ELF-1 (cell line): ENCODE results near the gene COL9A2.

Source experiments
- DNase-seq: peaks from one replicate; pipeline ENCODE4 v3.0.0-alpha.2; 2016; ENCODE audit warnings: low read depth, low spot score

COL9A2 gene

GRCh38 chr1:40303051-40303771, 13.9 kb downstream of the COL9A2 start:
- no peak for DNase-seq

GRCh38 chr1:40302475-40302874, 14.6 kb downstream of the COL9A2 start:
- no peak for DNase-seq

DNA sequence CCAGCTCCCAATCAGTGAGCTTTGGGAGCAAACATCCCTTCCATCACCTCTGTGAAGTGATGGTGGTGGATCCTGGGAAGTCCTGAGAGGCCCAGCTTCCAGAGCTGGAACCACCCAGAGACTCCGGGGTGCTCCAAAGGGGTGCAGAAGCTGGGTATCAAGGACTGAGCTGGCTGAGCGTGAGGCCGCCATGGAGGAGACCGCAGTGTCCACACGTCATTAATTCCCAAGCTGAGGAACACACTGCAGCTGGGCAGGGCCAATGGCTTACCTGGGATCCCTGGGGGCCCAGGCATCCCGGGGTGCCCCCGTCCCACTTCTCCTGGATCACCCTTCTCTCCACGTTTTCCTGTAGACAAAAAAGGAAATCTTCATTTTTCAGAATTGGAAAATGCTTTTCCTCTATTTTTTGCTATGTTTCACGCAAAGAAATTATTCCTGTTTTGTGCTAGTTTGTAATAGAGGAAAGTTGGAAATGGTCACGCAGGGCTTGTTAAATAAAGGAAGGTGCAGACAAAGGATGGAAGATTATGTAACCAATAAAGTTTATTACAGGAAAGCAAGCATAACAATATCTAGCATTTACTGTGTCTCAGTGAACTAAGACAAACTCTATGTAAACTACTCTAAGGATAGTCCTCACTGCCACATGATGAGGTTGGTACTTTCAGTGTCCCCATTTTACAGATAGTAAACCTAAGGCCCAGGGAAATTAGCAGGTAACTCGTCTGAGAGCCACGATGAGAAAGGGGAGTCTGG, 15.4 kb downstream of the COL9A2 start:
- no peak for DNase-seq

DNA sequence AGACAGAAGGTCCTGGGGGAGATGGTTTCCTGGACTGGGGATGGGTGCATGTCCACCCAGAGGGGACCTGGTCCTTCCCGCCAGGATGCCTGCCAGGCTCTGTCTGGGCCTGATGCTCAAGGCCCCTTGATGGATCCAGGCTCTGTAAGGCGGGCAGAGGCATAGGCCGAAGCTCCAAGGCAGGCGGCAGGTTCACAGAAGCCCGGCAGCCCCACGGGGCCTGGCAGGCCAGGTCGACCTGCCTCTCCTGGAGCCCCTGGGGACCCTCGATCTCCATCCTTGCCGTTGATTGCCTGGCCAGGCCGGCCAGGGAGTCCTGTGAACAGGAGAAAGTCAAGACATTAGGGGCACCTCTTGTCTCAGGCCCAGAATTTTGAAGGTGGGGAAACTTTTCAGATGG, 16.0 kb downstream of the COL9A2 start:
- DNase-seq = no peak

- no peak for DNase-seq
These were observed 16.4 kb downstream of the COL9A2 start for GRCh38 chr1:40300651-40301050.

DNA sequence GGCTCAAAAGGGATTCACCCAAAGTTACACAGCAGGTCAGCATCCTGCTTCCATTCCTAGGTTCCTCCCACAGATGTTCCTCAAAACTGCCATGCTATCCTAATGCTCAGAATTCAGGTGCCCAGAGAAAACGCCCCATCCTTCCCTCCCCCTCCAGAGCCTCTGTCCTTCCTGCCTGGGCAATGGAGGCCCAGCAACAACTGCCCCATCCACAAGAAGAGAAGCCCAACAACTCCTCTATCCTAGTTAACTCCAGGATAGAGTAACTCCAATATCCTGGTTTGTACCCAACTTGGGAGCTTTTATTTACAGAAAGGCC, 16.9 kb downstream of the COL9A2 start:
- DNase-seq = no peak

GRCh38 chr1:40299366-40300248, 17.5 kb downstream of the COL9A2 start:
- no peak for DNase-seq

- DNase-seq = no peak
These were observed 25.8 kb downstream of the COL9A2 start for GRCh38 chr1:40291293-40291692.

DNA sequence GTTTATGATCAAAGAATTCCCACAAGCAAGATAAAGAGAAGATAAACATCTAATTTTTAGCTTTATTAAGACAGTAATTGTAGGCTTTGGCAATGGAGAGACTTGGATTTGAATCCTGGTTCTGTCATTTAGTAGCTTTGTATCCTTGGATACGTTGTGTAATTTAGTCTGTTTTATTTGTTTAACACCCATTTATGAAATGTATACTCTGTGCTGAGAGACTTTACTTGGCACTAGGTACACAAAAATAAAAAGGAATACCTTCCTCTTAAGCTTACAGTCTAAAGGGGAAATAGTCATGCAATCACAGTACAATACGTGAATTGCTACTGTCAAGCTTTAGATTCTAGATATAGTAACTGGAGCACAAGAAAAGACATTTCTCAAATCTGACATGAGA, 35.2 kb downstream of the COL9A2 start:
- DNase-seq = no peak

DNA sequence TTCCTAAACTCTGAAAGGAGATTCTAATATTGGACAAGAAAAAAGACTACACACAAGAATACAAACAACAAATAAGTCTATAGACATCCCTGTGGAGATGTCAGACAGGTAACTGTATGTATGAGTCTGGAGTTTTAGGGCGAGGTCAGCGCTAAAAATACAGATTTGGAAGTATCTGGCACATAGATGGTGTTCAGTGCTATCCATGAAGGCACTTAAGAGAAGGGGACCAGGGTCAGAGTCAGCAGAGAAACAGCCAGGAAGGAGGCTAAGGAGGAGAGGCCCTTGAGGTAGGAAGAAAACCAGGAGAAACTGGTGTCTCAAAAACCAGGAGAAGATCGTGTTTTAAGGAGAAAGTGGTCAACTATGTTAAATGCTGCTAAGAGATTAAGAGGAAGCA, 41.0 kb downstream of the COL9A2 start:
- no peak for DNase-seq

DNA sequence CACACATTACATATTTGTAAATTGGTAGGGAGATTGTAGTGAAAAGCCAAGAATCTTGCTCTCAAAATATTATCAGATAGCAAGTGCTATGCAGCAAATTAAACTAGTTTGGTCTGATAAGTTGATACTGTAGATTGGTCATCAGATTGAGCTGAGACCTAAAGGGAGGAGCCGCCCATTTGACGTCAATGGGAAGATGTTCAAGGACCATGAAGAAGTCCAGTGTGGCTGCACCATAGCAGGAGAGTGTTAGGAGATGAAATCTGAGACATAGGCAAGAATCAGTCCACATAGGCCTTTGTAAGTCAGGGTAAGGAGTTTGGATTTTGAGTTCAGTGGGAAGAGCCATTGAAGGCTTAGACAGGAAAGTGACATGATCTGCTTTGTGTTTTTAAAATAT, 42.8 kb downstream of the COL9A2 start:
- DNase-seq = no peak

DNA sequence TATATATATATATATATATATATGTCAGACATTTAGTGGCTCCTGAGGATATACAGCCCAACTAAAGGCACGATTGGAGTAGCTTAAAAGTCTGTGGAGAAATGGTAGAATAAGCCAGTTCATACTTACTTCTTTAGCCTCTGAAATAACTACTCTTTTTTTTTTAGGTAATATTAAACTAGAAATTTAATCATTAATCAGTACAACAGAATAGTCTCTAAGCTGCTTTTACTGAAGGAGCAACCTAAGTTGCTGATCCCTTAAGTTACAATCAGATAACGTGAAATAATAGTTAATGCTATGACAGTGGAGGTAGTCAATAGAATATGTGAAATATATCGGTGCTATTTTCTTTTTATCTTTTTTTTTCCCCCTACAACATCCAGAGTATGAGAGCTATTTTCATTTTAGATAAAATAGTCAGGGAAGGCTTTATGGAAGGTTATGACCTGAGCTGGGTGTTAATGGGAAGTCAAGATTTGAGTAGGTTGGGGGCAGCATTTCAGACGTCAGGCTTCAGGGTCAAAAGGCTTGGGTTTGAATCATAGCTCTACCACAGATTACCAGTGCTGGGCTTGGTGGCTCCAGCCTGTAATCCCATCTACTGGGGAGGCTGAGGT, 43.4 kb downstream of the COL9A2 start:
- DNase-seq = no peak

GRCh38 chr1:40272653-40273213, 44.4 kb downstream of the COL9A2 start:
- DNase-seq = no peak

DNA sequence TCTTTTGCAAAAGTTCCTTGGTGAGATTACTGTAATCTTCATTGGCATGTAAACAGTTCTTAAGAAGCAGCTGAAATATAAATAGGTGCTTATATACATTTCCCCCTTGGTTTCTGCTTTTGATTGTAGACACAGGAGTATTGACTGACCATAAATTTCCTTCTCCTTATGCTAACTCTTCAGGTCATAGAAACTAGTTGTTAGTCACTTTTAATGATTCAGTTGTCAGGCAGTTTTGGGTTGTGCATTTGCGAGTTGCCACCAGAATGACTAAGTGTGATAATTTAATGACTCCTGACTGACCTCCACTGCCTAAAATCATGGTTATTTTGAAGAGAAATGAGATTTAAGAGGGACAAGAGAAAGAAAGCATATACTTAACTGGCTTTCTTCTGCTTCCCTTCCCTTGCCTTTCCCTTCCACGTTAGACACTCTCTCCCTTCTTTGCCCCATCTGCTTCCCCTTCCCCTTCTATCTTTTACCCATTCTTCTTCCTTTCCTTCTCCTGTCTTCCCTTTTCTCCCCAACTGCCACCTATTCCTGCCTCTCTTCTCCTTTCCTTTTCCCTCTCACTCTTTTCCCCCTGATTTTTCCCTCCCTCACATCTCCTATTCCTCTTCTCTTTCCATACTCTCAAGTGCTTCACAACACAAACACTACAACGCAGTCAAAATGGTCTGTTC, 46.8 kb downstream of the COL9A2 start:
- no peak for DNase-seq

GRCh38 chr1:40268211-40268610, 48.9 kb downstream of the COL9A2 start:
- no peak for DNase-seq

DNA sequence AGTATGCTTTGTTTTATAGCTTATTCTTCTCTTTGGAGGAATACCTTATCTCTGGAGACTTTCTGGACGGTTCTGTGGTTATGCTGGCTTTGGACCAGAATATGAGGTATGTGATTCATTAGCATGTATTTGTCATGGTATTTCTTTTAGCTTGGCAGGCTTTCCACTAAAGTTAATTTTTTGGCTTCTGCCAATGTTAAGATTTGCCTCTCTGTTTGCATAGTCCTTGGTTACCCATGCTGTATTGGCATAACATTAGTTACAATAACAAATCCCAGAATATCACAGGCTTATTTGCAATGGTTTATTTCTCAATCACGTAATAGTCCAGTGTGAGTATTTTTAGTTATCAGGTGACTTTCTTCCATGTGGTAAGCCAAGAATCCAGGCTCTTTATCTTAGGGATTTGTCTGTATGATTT, 49.3 kb downstream of the COL9A2 start:
- DNase-seq = no peak

DNA sequence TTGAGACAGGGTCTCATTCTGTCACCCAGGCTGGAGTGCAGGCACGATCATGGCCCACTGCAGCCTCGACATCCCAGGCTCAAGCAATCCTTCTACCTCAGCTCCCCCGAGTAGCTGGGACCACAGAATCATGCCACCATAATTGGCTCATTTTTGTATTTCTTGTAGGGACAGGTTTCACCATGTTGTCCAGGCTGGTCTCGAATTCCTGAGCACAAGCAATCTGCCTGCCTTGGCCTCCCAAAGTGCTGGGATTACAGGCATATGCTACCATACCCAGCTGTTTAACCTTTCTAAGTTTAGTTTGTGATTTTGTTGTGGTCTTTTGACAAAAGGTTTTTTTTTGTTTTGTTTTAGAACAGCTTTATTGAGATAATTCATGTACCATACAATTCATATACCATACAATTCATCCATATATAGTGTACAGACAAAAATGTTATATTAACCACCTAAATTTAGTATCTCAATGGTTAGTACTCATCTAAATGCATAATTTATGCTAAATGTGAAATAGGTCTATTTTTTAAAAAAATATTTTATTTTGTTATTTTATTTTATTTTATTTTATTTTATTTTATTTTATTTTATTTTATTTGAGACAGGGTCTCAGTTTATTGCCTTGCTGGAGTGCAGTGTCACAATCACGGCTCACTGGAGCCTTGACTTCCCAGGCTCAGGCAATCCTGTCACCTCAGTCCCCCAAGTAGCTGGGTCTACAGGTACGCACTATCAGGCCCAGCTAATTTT, 50.1 kb downstream of the COL9A2 start:
- DNase-seq = no peak

DNA sequence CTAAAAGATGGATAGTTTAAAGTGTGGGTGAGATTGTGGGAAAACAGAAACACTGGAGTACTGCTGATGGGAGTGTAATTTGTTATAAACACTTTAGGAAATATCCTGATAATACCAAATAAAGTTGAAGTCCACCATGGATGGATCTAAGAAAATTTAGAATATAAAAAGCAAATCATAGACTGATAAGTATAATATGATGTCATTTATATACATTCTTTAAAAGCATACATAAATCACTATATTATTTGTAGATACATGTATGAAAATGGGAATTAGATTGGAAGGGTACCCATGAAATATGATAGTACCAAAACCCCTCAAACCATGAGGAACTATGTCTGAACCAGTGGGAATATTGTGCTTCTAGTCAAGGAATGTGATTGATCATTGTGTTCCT, 51.2 kb downstream of the COL9A2 start:
- no peak for DNase-seq

GRCh38 chr1:40265298-40265697, 51.8 kb downstream of the COL9A2 start:
- DNase-seq = no peak

GRCh38 chr1:40264354-40264781, 52.7 kb downstream of the COL9A2 start:
- no peak for DNase-seq
